Activated CD4-positive, CD25-positive, alpha-beta regulatory T cell treated with anti-CD3 and anti-CD28 coated beads, Interleukin-2, amount 50 U/mL, for 72 hours (primary cell): ENCODE data around the gene SF1.

Experiments
- DNase-seq: peaks from one replicate; pipeline ENCODE4 v3.0.0; 2021

SF1 gene

DNA sequence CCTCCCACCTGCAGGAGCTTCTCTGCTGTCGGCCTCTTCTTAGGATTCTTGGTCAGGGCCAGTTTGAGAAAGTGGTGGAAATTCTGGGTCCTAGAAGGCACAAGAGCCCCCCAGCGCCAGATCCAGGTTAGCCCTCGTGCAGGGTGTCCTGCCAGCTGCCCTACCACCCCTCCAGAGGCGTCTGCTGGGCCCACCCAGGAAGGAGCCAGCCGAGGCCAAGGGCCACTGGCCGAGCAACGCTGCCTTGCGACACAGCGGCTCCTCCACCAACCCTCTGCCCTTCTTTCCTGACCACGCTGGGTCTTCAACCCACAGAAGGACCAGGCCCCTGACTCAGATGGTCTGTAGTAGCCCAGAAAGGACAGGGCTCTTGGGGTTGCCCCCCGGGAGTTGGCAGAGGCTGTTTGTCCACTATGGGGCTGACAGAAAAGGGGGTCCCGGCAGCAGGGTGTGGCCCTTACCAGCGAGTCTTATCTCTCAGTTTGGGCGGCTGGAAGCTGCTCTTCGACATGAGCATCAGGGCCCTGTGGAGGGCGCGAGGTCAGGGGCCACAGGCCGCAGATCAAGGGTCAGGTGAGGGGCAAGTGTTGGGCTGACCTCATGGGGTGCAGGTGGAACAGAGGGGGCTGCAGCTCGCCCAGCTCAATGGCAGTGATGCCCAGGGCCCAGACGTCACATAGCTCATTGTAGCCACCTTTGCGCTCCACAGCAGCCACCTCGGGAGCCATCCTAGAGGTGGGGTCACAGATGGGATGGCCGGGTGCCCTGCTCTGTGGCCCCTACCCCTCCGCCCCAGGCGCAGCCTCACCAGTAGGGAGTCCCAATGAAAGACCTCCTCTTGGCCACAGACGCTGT lies 22.2 kb upstream of the SF1 start:
- no peak for DNase-seq

DNA sequence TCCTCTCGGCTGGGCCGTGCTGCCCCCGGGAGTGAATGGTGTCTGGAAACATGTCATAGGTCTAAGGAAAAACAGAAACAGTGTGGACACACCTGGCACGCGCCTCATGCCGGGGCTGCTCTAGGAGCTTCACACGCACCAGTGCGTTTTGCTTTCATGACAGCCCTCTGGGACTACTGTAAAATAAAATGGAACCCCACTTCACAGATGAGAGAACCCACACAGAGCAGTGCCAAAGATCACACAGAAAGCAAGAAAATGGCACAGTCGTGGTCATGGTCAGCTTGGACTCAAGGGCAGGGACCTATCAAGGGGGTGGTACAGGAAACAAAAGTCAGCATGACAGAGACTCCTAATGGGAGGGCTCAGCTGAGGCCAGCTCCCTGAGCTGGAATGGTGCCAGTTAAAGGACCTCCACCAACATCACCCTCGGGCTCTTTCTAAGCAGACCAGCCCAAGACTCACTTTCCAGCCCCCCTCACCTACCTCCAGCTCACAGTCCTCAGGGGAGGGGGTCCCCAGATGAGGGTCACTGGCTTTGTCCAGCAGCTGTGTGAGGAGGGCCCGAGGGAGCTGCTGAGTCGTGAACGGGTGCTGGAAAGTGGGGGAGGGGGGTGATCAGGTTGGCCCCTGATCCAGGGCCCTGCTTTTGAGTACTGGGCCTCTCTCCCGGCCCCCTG lies 21.4 kb upstream of the SF1 start:
- no peak for DNase-seq

DNA sequence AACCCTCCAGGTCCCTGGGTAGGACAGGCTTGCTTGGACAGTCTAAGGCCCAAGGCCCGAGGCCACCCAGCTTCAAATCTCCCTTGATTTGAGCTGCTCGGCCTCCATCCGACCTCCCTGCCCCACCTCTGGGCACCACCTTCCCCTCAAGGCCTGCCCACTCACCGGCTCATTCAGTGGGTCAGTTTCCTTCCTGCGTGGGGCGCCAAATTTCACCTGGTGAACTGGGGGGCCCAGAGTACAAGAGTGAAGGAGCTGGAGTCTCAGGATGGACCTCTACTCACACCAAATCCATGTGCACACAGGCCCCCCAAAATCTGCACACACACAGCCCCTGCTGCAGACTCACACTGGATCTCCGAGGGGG lies 20.9 kb upstream of the SF1 start:
- no peak for DNase-seq

DNA sequence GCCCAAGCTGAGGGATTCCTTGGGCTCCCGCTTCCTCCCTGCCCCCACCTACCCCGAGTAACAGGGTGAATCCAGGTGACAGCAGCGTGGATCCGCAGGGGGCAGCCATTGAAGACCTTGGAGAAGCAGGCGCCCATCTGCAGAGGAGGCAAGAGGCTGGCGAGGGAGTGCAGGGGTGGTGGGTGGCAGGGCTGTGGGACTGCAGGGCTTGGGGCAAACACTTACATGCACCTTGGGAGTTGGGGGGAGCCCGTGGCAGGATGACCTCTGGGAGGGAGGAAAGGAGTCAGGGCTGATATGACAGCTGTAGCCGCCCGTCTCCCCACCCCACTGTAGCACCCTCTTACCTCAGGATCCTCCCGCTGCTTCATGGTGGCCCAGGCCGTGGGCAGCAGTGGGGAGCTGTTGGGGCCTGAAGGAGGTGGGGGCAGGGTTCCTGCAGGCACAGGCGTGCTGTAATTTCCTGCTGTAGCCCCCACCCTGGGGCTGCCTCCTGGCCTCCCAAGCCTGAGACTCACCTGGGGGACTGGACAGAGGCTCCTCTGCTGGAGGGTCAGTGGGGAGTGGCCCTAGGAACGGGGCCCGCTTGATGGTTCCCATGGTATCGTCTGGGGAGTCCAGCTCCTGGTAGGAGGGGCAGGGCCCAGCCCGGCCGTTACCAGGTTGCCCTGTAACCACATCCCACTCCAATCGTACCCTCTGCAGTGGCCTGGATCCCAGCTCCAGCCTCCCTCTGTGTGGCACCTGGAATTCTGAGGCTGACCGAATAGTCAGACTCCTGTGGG lies 18.6 kb upstream of the SF1 start:
- DNase-seq: no peak

DNA sequence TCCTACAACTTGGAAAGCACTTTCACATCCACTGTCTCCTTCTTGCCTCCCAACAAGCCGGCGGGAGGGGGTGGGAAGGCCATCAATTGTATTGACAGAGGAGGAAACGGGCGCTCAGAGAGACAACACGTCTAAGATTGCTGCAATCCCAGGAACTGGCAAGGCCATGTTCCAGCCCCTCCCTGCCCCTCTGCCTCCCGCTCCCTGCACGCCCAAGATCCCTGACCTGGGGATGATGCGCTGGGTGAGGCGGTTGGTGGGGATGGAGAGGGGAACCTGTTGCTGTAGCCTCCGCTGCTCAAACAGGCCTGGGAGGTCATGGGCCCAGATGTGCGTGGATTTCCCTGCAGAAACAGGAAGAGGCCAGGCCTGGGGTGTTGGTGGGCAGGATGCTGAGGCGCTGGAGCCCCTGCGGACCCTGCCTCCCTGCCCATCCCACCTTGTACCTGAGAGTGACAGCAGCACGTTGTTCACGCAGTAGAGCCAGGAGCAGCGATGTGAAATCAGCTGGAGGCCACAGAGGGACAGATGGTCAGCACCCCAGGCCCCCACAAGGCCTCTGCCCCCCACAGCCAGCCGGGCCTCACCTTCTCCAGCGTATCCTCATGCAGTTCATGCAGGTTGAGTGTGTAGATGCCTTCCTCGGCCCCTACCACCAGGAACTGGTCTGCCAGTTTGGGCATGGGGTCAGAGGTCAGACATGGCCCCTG lies 17.9 kb upstream of the SF1 start:
- DNase-seq: peak; percentile 19

DNA sequence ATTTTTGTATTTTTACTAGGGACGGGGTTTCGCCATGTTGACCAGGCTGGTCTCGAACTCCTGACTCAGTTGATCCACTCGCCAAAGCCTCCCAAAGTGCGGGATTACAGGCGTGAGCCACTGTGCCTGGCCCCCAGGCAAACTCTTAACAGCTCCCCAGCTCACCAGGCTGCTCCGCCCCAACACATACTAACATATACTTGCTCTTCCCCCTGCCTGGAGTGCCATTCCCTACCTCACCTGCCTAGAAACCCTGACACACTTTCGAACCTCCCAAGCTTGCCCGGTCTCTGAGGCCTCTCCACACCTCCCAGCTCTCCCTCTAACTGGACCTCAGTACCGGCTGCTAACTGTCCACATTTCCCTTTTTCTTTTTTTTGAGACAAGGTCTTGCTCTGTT lies 16.2 kb upstream of the SF1 start:
- peak; percentile 13 for DNase-seq

DNA sequence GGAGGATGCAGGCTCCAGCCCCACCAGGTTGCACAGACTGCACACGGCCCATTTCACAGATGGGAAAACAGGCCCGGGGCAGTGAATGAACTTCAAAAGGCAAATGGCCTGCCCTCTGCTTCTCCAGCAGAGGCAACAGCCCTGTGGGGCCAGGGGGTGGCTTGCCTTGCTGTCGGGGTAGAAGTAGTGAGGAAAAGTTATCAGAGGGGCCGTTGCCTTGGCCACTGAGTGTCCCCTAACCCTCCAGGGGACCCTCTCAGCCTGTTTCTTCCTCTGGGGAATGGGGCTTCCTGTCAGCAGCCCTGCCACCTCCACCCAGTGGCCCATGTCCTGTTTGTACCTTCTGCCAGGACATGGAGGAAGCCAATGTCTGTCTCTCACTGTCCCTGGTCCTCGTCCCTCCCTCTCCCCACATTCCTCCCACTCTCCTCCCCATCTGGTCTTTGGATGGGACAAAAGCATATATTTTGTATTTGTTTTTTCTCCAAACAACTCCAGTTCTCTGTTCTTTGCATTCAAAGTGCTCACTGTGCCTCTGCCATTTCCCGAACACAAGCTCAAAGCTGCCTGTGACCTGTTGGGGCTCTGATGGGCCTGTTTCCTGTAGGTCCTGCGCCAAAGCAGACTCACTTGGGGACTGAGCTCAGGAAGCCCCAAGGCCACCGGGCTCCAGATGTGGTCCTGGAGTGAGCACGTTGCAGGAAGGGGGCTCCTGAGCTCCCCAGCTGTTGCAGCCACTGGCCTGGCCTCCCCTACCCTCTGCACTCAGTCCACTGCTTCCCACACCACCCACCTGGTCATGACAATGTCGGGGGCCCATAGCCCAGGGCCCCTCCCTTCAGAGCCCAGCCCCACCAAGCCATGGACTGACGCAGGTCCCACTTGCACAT lies 15.2 kb upstream of the SF1 start:
- DNase-seq: peak; percentile 25

DNA sequence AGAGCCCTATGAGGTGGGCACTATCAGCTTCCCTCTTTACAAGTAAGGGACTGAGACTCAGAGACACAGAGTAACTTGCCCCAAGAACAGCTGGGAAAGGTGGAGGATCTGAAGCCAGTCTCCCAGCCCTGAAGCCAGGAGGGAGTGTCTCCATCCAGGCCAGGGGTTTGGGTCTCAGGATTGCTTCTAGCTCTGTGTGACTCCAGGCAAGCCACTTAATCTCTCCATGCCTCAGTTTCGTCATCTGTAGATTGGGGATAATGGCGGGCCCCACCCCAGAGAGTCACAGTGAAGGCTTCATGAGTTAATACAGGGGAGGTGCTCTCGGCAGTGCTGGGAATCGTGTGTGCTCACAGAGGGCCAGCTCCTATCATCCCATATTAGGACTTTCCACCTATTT lies 14.1 kb upstream of the SF1 start:
- peak; percentile 28 for DNase-seq

DNA sequence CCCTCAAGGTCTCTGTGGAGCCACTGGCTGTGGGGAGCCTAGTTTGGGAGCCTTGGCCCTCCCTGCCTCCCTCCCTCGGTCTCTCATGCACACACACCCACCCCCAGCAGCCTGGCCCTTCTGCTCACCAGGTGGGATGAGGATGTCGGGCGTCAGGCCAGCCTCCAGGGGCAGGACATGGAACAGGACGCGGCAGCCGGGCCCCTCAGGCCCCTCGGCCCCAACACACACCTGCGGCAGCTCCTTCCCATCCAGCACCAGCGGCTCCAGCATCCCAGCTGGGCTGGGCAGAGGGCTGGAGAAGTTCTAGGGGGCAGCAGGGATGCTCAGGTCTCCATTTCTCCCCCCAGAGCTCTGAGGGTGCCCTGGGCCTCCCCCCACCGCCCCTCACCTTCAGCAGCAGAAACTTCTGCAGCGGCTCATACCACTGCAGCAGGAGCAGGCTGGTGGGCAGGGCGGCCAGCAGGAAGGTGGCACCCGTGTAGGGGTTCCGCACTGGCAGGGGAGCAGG lies 13.5 kb upstream of the SF1 start:
- peak; percentile 25 for DNase-seq

DNA sequence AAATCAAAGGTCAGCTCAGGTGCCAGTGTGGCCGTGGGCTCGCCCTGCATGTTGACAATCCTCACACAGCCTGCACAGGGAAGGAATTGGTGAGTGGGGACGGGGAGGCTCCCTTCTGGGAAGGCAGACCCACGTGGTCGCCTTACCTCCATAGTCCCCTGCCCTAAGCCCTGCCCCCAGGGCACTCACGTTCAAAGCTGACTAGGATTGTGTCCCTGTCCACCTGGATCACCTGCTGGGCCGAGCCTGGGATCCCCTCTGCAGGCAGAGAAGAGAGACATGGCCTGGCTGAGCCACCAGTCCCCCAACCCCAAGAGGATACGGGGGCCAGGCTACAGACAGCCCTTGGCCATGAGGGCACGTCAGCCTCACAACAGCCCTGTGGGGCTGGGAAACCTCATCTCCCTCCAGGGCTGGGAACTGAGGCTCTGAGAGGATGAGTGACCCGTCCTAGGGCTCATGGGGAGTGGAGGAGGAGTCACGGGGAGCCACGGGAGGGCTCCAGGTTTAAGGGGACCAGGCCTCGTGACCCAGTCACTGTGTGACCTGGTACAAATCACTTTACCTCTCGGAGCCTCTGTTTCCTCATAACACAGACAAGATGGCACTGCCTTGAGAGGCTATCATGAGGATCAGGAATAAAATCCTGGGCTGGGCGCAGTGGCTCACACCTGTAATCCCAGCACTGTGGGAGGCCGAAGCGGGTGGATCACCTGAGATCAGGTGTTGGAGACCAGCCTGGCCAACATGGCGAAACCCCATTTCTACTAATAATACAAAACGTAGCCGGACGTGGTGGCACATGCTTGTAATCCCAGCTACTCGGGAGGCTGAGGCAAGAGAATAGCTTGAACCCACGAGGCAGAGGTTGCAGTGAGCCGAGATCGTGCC lies 12.1 kb upstream of the SF1 start:
- peak; percentile 4 for DNase-seq

DNA sequence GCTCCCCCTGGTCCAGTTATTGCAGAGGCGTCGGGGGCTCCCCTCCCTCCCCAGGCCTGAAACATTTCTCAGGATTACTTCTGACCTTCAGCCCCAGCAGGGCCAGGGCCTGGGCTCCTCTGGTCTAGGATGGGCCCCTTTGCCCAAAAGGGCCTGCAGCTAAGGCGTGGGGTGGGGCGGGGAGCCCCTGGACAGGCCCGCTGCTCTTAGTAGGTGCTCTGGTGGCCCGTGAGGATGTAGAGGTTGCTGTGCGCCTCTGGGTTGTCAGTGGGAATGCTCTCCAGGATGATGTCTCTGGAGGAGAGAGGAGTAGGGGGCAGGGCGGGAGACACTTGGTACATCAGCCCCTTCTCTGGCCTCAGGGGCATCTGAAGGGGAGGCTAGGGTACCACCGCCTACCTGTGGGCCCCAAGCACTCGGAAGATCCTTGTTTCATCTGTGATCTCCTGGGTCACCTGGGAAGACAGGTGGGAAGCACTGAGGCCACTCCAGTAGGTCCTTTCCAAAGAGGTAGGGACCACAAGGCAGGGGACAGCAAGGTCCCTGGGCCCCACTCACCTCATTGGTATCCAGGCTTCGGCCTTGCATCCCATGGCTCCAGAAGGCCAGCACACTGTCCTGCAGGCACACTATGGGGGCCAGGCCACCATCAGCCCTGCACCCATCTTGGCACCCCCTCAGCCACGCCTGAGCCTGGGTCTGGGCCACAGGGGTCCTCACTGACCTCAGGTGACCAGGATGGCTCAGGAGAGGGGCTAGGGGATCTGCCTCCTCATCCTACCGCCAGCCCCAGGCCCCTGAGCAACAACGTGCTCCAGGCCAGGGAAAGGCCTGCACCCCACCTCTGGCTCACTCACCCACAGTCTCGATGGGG lies 11.2 kb upstream of the SF1 start:
- DNase-seq: peak; percentile 26

DNA sequence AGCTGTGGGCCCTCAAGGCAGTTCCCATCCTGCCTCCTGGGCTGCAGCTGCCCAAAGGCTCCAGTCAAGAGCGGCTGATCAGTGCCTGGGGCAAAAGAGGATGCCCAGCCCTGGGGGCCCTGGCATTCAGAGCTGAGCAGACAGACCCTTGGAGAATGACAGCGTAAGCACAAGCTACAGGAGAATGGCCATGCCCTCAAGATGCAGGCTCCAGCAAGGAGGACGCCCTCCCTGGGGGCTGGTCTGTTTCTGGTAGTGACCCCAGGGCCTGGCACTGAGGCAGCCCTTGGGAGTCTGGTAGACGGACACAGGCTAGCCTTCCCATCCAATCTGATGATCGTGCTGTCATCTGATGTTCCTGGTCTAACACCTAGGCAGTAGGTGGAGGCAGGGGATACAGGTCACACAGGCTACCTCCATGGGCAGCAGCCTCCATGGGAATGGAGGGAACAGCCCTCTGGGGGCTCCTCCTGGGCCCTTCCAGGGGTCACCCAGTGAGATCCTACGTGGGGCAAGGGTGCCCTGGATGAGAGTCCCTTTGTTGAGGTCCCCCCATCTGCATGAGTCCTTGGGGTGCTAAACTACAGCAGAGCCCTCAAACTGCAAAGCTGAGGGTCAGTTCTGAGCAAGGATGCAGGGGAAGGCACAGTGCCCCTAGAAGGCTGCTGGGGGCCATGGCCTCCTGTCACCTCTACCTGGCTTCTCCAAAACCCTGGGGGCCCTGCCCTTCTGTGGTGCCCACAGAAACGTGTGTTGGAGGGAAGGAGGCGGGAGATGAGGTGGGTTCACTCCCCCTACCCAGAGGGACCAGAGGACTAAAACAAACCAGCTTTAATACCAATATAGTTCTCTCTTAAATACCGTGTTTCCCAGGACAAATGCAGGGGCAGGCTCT lies 10.2 kb upstream of the SF1 start:
- peak; percentile 27 for DNase-seq

DNA sequence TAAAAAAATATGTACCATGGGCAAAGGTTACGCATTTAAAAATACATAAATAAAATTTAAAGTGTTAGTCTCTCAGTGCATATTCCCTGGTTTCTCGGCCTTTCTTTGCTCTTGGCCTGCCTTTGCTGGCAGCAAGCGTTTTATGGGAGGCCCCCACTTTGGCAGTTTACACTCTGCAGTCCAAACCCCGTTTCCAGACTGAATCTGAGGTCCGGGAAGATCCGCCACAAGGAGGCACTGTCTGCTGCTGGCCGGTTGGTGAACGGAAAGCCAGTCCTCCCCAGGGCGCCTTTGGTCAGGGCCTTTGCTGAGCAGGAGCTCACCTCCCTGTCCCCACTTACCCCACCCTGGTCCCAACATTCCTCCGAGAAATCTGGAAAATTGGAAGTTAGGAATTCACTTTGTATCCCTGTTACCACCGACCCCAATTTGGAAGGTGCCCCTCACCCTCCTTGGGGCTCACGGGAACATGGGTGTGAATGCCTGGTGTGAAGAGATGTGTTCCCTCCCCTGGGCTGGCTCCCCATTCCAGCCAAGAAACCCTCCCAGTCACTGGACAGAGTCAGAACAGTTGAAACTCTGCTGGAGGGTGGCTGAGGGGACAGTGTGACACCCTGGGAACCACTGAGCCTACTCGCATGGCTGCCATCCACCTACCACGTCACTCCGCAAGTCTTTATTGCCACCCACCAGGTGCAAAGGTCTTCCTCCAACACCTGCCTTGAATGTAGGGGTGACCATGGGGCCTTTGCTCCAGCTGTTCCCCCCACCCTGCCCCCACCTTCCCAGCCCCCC lies 9.4 kb upstream of the SF1 start:
- peak; percentile 59 for DNase-seq

DNA sequence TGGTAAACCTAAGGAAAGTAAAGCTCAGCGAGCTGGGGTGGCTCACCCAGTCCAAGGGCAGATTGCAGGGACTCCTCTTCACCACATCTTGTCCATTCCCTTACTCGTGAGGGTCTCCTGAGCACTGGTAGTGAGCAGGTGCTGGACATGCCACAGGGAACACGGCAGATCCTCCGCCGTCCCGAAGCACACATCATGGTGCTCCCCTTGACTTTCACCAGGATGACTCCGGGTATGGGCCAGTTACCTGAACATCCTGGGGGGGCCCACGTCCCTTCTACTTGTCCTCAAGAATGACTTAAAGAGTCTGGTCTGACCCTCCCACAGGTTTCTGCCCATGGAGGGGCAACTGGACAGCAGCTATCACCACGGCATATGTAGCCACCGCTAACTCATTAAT lies 8.0 kb upstream of the SF1 start:
- DNase-seq: peak; percentile 29

DNA sequence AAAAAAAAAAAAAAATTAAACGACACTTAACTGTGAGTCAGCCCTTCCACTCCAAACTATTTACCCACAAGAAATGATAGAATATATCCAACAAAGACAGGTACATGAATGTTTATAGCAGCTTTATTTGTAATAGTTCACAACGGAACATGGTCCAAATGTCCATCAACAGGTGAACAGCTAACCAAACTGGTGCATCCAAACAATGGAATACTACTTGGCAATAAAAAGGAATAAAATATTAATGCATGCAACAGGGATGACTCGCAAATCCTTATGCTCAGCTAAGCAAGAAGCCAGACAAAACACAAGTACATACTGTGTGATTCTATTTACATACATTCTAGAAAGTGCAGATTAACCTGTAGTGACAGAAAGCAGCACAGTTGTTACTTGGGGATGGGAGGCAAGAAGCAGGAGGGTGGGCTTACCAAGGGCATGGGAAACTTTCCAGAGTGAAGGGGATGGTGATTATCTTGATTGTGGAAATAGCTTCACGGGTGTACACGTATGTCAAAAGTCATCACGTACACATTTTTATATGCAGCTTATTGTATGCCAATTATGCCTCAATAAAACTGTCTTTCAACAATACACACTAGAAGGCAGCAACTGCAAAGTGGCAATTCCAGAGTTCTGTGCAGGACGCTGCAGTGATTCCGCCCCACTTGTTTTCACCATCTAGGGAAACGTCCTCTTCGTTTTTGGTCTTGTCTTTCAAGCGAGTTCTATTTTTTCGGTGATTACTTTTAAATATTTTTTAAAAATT lies 6.7 kb upstream of the SF1 start:
- peak; percentile 17 for DNase-seq

DNA sequence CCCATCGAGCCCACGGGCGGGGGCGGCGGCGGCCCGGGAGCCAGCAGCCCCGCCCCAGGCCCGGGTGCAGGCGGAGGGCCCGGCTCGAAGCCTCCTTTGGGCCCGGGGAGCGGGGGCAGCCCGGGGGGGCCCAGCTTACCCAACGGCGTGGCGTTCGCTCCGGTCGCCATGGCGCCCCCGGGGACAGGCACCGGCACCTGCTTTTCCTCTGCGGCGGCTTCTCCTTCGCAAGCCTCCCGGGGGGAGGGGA lies 194 bp downstream of the SF1 start:
- no peak for DNase-seq
